SK-N-SH (cell line): ENCODE measurements around the gene GNPAT. TPM values are rescaled to one million over a fixed set of nuclear protein-coding genes. Genes with fewer than 3 reads are reported as not detected.

ENCODE experiments used
- CTCF ChIA-PET: fragments of 300-600, 350-600 bp; formaldehyde crosslinking; extraction: SDS; loops from one replicate; lab custom pipeline; 2021; lab: Yijun Ruan, JAX
- POLR2A ChIA-PET: fragments of 350-600 bp; sonication (Branson Sonifier 250); formaldehyde crosslinking; extraction: SDS; loops from one replicate; lab custom pipeline; 2020; ENCODE audit warnings: antibody characterized with exemption, inconsistent platforms; lab: Yijun Ruan, JAX
- DNase-seq: peaks from one replicate; pipeline ENCODE4 v3.0.0; 2012
- H2AFZ ChIP-seq: fragments of 200-600 bp; sonication (generic); 2 replicates; pipeline ENCODE4 v1.8.1; 2016; ENCODE audit warnings: antibody characterized with exemption, mild to moderate bottlenecking, low read depth
- H3F3A ChIP-seq: fragments of 200-600 bp; sonication (generic); replicated peaks from 2 replicates; pipeline ENCODE3; 2016; ENCODE audit warnings: antibody characterized with exemption, mild to moderate bottlenecking; ENCODE audit not compliant: insufficient read depth
- H3K27ac ChIP-seq, 2 experiments: fragments of 200-500 bp in 1 of 2; fragments of 200-600 bp in 1 of 2; sonication (Bioruptor generic) in 1 of 2; sonication (generic), shearing (Covaris generic) in 1 of 2; 2 replicates each; pipeline versions ENCODE4 v1.5.1 to v1.6.1; 2014 to 2016; ENCODE audit warnings: low read depth in 2 of 2, inconsistent platforms in 1 of 2, low read length in 1 of 2, mild to moderate bottlenecking in 1 of 2, mixed read lengths in 1 of 2
- H3K27me3 ChIP-seq: fragments of 200-600 bp; sonication (generic), shearing (Covaris generic); 2 replicates; pipeline ENCODE4 v1.6.1; 2016; ENCODE audit warnings: mixed run types; ENCODE audit not compliant: insufficient read depth
- H3K36me3 ChIP-seq, 2 experiments: fragments of 200-500 bp in 1 of 2; fragments of 200-600 bp in 1 of 2; sonication (Bioruptor generic) in 1 of 2; sonication (generic) in 1 of 2; replicated peaks in 1 of 2; 2 replicates each; pipeline versions ENCODE3 to v1.5.1; 2014 to 2016; ENCODE audit warnings: low read length in 1 of 2, mild to moderate bottlenecking in 1 of 2; ENCODE audit not compliant: insufficient read depth in 2 of 2, control insufficient read depth in 1 of 2
- H3K4me1 ChIP-seq, 2 experiments: fragments of 200-500 bp in 1 of 2; fragments of 200-600 bp in 1 of 2; sonication (Bioruptor generic) in 1 of 2; sonication (generic), shearing (Covaris generic) in 1 of 2; 2 replicates each; pipeline versions ENCODE4 v1.5.1 to v1.6.1; 2014 to 2016; ENCODE audit warnings: low read depth in 1 of 2, low read length in 1 of 2, mixed run types in 1 of 2; ENCODE audit not compliant: insufficient read depth in 2 of 2, control insufficient read depth in 1 of 2
- H3K4me2 ChIP-seq: fragments of 200-600 bp; sonication (generic), shearing (Covaris generic); 2 replicates; pipeline ENCODE4 v1.6.1; 2017; ENCODE audit warnings: mixed run types
- H3K4me3 ChIP-seq, 2 experiments: fragments of 200-500 bp in 1 of 2; fragments of 200-600 bp in 1 of 2; sonication (Bioruptor generic) in 1 of 2; sonication (generic), shearing (Covaris generic) in 1 of 2; 2 replicates each; pipeline versions ENCODE4 v1.5.1 to v1.8.1; 2014 to 2016; ENCODE audit warnings: low read depth in 2 of 2, inconsistent platforms in 1 of 2, low read length in 1 of 2, mild to moderate bottlenecking in 1 of 2, mixed read lengths in 1 of 2, moderate library complexity in 1 of 2
- H3K79me2 ChIP-seq: fragments of 200-600 bp; sonication (generic); 2 replicates; pipeline ENCODE4 v1.8.1; 2017; ENCODE audit warnings: mild to moderate bottlenecking; ENCODE audit not compliant: insufficient read depth
- H3K9ac ChIP-seq: fragments of 200-600 bp; sonication (generic); 2 replicates; pipeline ENCODE4 v1.6.1; 2017; ENCODE audit warnings: mixed run types
- H3K9me2 ChIP-seq: fragments of 200-600 bp; sonication (generic); 2 replicates; pipeline ENCODE4 v1.6.1; 2017; ENCODE audit warnings: mixed run types
- H3K9me3 ChIP-seq: fragments of 200-600 bp; sonication (generic); 2 replicates; pipeline ENCODE4 v1.6.1; 2017; ENCODE audit warnings: mixed run types, mild to moderate bottlenecking, moderate library complexity
- H4K20me1 ChIP-seq: fragments of 200-600 bp; sonication (generic); 2 replicates; pipeline ENCODE4 v1.6.1; 2017; ENCODE audit warnings: mild to moderate bottlenecking, mixed run types; ENCODE audit not compliant: insufficient read depth
- CHD2 ChIP-seq: fragments of 150-350 bp; IDR thresholded peaks from 2 replicates; pipeline ENCODE4 v1.6.1; 2018; ENCODE audit warnings: low read length; ENCODE audit not compliant: partially characterized antibody
- CTCF ChIP-seq: fragments of 200-600 bp; sonication (generic); IDR thresholded peaks from 2 replicates; pipeline ENCODE4 v1.6.1; 2017; ENCODE audit warnings: antibody characterized with exemption, mild to moderate bottlenecking, moderate library complexity
- FOXJ3 ChIP-seq: sonication (generic); formaldehyde crosslinking; IDR thresholded peaks from 2 replicates; pipeline ENCODE4 v1.5.1; 2020; ENCODE audit warnings: mild to moderate bottlenecking, missing genetic modification reagents
- IRF3 ChIP-seq: fragments of 150-350 bp; IDR thresholded peaks from 2 replicates; pipeline ENCODE4 v1.6.1; 2016; ENCODE audit warnings: mild to moderate bottlenecking, low read depth, low read length
- NRF1 ChIP-seq: IDR thresholded peaks from 2 replicates; pipeline ENCODE4 v1.6.1; 2012; ENCODE audit warnings: low read depth, mild to moderate bottlenecking, low read length
- POLR2AphosphoS5 ChIP-seq: IDR thresholded peaks from 2 replicates; pipeline ENCODE4 v1.6.1; 2012; ENCODE audit warnings: low read depth, low read length
- RAD21 ChIP-seq: IDR thresholded peaks from 2 replicates; pipeline ENCODE4 v1.6.1; 2012; ENCODE audit warnings: mild to moderate bottlenecking, low read length
- RXRA ChIP-seq: IDR thresholded peaks from 2 replicates; pipeline ENCODE4 v1.4.0; 2012; ENCODE audit warnings: low read depth, mild to moderate bottlenecking, borderline replicate concordance
- TEAD4 ChIP-seq: IDR thresholded peaks from 2 replicates; pipeline ENCODE4 v1.4.0; 2012; ENCODE audit warnings: mild to moderate bottlenecking, borderline replicate concordance; ENCODE audit not compliant: insufficient read depth
- WGBS: methylation state at CpG from one replicate; pipeline ENCODE4 v1.1.6; 2017; ENCODE audit warnings: low lambda C conversion rate; 5-methylcytosine and 5-hydroxymethylcytosine counted together
- polyA plus RNA-seq, 3 experiments: library from polyadenylated mRNA; depleted of rRNA; stranded (reverse); fragments of >200 nt; gene quantifications; 2 replicates each; pipeline ENCODE4 v1.2.3, GENCODE V29; 2012

Gene GNPAT
- polyA plus RNA-seq, 1 of the 3 experiments (the other 2 are of a cell fraction), result 14.7 TPM

GRCh38 chr1:231265379-231265778, 24.4 kb downstream of the GNPAT start:
- H3K36me3 ChIP-seq, result peaks cover 51 to 82% of the 10 kb centered on the region in 2 experiments
- no peaks in the 10 kb centered on the region for H3K9me2 ChIP-seq
- no peak overlapping the region for H3K4me2 ChIP-seq
- TF ChIP-seq FOXJ3 (no peak), POLR2AphosphoS5 (no peak), RAD21 (no peak), TEAD4 (no peak), RXRA (no peak), IRF3 (no peak), NRF1 (no peak)
- no peak for DNase-seq
- no peaks in the 10 kb centered on the region for H4K20me1 ChIP-seq
- 93% methylated on average over 3 of the region's 3 CpGs for WGBS
- H3F3A ChIP-seq, result no peaks in the 10 kb centered on the region
- no peak overlapping the region for H3K27ac ChIP-seq
- ChIA-PET POLR2A (no interaction called here), CTCF (no interaction called here)
- H3K27me3 ChIP-seq, result no peaks in the 10 kb centered on the region
- no peak overlapping the region for H2AFZ ChIP-seq
- no peaks in the 10 kb centered on the region for H3K4me1 ChIP-seq
- H3K79me2 ChIP-seq, result no peaks in the 10 kb centered on the region
- no peaks in the 10 kb centered on the region for H3K9me3 ChIP-seq
- H3K9ac ChIP-seq, result no peak overlapping the region
- H3K4me3 ChIP-seq, result no peak overlapping the region

GRCh38 chr1:231266811-231267322, 25.9 kb downstream of the GNPAT start:
- Histone ChIP-seq H3K4me1 (no peaks in the 10 kb centered on the region), H3K9me3 (no peaks in the 10 kb centered on the region), H3K9me2 (no peaks in the 10 kb centered on the region), H3K79me2 (no peaks in the 10 kb centered on the region), H4K20me1 (no peaks in the 10 kb centered on the region), H2AFZ (no peak overlapping the region), H3F3A (no peaks in the 10 kb centered on the region), H3K36me3 (peaks cover 41 to 78% of the 10 kb centered on the region in 2 experiments)
- CTCF ChIA-PET, result no interaction called here
- TF ChIP-seq CTCF (no peak), NRF1 (no peak), CHD2 (no peak)
- TF ChIP-seq, all 33 proteins: peak for 0
- Histone ChIP-seq H3K4me3 (no peak overlapping the region), H3K4me2 (no peak overlapping the region), H3K9ac (no peak overlapping the region), H3K27ac (no peak overlapping the region), H3K27me3 (no peaks in the 10 kb centered on the region)
- 40% methylated on average over 1 of the region's 1 CpG for WGBS
- no peak for DNase-seq
- POLR2A ChIA-PET, result no interaction called here
